Coronary artery (tissue), 2 donors: ENCODE data around the gene RYR1.
"Not testable (repeated sequence)": the region's sequence is repeated elsewhere in the genome, so short reads cannot be mapped to it uniquely, and the experiment has no call there.

Source experiments
- DNase-seq: peaks from one replicate; pipeline ENCODE4 v3.0.0-alpha.2; 2017; ENCODE audit warnings: low spot score
- H3K27ac ChIP-seq, 2 donors: fragments of 200-600 bp; sonication (generic); one replicate each; pipeline ENCODE4 v1.5.1; 2016 to 2019
- H3K4me3 ChIP-seq: fragments of 200-600 bp; sonication (generic); 2 replicates; pipeline ENCODE4 v1.5.1; 2016; ENCODE audit warnings: mild to moderate bottlenecking, moderate library complexity
- TF ChIP-seq, protein P1 (sequence below): fragments of 200-600 bp; sonication (generic); IDR thresholded peaks from one replicate; pipeline ENCODE4 v1.5.1; 2019; ENCODE audit warnings: antibody characterized with exemption

Gene RYR1

DNA sequence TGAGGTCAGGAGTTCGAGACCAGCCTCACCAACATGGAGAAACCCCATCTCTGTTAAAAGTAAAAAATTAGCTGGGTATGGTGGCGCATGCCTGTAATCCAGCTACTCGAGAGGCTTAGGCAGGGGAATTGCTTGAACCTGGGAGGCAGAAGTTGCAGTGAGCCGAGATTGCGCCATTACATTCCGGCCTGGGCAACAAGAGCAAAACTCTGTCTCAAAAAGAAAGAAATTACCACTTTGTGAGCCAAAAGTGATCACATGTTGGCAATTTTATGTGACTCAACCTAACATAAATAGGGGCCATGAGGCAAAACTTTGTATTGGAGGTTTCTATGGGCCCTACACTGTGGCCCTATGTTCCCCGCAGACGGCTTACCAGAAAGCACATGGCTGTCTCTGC is 112.1 kb downstream of the RYR1 start:
- no peak overlapping the region for H3K27ac ChIP-seq
- TF ChIP-seq, protein P1, sequence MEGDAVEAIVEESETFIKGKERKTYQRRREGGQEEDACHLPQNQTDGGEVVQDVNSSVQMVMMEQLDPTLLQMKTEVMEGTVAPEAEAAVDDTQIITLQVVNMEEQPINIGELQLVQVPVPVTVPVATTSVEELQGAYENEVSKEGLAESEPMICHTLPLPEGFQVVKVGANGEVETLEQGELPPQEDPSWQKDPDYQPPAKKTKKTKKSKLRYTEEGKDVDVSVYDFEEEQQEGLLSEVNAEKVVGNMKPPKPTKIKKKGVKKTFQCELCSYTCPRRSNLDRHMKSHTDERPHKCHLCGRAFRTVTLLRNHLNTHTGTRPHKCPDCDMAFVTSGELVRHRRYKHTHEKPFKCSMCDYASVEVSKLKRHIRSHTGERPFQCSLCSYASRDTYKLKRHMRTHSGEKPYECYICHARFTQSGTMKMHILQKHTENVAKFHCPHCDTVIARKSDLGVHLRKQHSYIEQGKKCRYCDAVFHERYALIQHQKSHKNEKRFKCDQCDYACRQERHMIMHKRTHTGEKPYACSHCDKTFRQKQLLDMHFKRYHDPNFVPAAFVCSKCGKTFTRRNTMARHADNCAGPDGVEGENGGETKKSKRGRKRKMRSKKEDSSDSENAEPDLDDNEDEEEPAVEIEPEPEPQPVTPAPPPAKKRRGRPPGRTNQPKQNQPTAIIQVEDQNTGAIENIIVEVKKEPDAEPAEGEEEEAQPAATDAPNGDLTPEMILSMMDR = no peak
- no peak overlapping the region for H3K4me3 ChIP-seq
- DNase-seq = no peak

DNA sequence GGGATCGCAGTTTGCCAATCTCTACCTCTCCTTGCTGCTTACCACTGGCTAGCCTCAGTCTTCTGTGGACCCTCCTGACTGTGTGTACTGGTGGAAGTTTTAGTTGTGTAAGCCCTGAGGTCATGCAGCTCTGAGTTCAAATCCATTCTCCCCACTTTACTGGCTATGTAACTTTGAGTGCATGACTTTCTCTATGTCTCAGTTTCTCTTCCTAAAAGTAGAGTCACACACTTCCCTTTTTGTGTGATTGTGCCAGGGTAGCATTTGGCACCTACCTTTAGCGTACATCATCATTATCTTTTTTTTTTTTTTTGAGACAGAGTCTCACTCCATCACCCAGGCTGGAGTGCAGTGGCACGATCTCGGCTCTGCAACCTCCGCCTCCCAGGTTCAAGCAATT is 113.9 kb downstream of the RYR1 start:
- H3K4me3 ChIP-seq = no peak overlapping the region
- no peak for DNase-seq
- TF ChIP-seq, protein P1 = no peak
- no peak overlapping the region for H3K27ac ChIP-seq

GRCh38 chr19:38549061-38549460 is 115.6 kb downstream of the RYR1 start:
- H3K27ac ChIP-seq = no peak overlapping the region
- no peak for DNase-seq
- no peak overlapping the region for H3K4me3 ChIP-seq
- TF ChIP-seq, protein P1 = no peak

DNA sequence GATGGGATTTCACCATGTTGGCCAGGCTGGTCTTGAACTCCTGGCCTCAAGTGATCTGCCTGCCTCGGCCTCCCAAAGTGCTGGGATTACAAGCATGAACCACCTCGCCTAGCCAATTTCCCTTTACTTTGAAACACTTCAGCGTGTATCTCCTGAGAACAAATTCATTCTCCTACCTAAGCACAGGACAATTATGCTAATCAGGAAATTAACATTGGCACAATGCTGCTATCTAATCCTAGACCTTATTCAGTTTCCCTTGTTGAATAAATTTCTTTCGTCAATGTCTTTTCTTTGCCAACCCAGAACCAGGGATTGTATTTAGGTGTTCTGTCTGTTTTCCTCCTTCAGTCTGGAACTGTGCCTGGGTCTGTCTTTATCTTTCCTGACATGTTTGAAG is 116.5 kb downstream of the RYR1 start:
- no peak for DNase-seq
- Histone ChIP-seq H3K27ac (no peak overlapping the region), H3K4me3 (no peak overlapping the region)
- TF ChIP-seq, protein P1 = no peak

GRCh38 chr19:38550376-38550775 is 116.9 kb downstream of the RYR1 start:
- DNase-seq = no peak
- TF ChIP-seq, protein P1 = no peak
- Histone ChIP-seq H3K4me3 (no peak overlapping the region), H3K27ac (no peak overlapping the region)

- Histone ChIP-seq H3K4me3 (no peak overlapping the region), H3K27ac (no peak overlapping the region)
- TF ChIP-seq, protein P1 = no peak
- DNase-seq = no peak
Observed at GRCh38 chr19:38551450-38551813, 117.9 kb downstream of the RYR1 start.

DNA sequence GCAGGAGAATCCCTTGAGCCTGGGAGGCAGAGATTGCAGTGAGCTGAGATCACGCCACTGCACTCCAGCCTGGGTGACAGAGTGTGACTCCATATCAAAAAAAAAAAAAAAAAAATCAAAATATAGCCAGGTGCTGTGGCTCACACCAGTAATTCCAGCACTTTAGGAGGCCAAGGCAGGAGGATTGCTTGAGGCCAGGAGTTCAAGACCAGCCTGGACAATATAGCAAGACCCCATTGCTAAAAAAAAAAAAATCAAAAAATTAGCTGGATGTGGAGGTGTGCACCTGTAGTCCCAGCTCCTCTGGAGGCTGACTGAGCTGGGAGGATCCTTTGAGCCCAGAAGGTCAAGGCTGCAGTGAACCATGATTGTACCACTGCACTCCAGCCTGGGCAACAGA is 119.7 kb downstream of the RYR1 start:
- not testable (repeated sequence) for DNase-seq, H3K27ac ChIP-seq, H3K4me3 ChIP-seq

GRCh38 chr19:38554676-38555141 is 121.2 kb downstream of the RYR1 start:
- DNase-seq = no peak
- TF ChIP-seq, protein P1 = no peak
- Histone ChIP-seq H3K27ac (no peak overlapping the region), H3K4me3 (no peak overlapping the region)
